Activated T-cell treated with anti-CD3 and anti-CD28 coated beads for 24 hours (primary cell): ENCODE data around the gene TEX10.
"Not testable (repeated sequence)": the region's sequence is repeated elsewhere in the genome, so short reads cannot be mapped to it uniquely, and the experiment has no call there.

Source experiments
- DNase-seq: peaks from one replicate; pipeline ENCODE4 v3.0.0-alpha.2; 2020; ENCODE audit warnings: low read depth

TEX10 gene

GRCh38 chr9:100346836-100347235 is 5.9 kb downstream of the TEX10 start:
- no peak for DNase-seq

- no peak for DNase-seq
Measured at GRCh38 chr9:100341889-100342288, 10.9 kb downstream of the TEX10 start.

- no peak for DNase-seq
Measured at GRCh38 chr9:100340224-100340623, 12.5 kb downstream of the TEX10 start.

GRCh38 chr9:100338736-100339135 is 14.0 kb downstream of the TEX10 start:
- DNase-seq: not testable (repeated sequence)

- DNase-seq: no peak
Measured at GRCh38 chr9:100324594-100325200, 28.0 kb downstream of the TEX10 start.

GRCh38 chr9:100322954-100323536 is 29.7 kb downstream of the TEX10 start:
- no peak for DNase-seq

- DNase-seq: no peak
Measured at GRCh38 chr9:100317706-100318105, 35.0 kb downstream of the TEX10 start.

GRCh38 chr9:100315561-100315960 is 37.2 kb downstream of the TEX10 start:
- no peak for DNase-seq

- DNase-seq: no peak
Measured at GRCh38 chr9:100309992-100310391, 42.8 kb downstream of the TEX10 start.

- DNase-seq: no peak
Measured at GRCh38 chr9:100308965-100309564, 43.7 kb downstream of the TEX10 start.

- DNase-seq: no peak
Measured at GRCh38 chr9:100307080-100307479, 45.7 kb downstream of the TEX10 start.

GRCh38 chr9:100306283-100306682 is 46.5 kb downstream of the TEX10 start:
- DNase-seq: no peak

GRCh38 chr9:100303747-100304146 is 49.0 kb downstream of the TEX10 start:
- DNase-seq: no peak

- no peak for DNase-seq
Measured at GRCh38 chr9:100298378-100298777, 54.4 kb downstream of the TEX10 start.

- no peak for DNase-seq
Measured at GRCh38 chr9:100296407-100296806, 56.3 kb downstream of the TEX10 start.

- no peak for DNase-seq
Measured at GRCh38 chr9:100295240-100295639, 57.5 kb downstream of the TEX10 start.

- DNase-seq: no peak
Measured at GRCh38 chr9:100294806-100295205, 57.9 kb downstream of the TEX10 start.

- no peak for DNase-seq
Measured at GRCh38 chr9:100294341-100294740, 58.4 kb downstream of the TEX10 start.

- DNase-seq: no peak
Measured at GRCh38 chr9:100292414-100292813, 60.3 kb downstream of the TEX10 start.

- no peak for DNase-seq
Measured at GRCh38 chr9:100290714-100291113, 62.0 kb downstream of the TEX10 start.

- DNase-seq: no peak
Measured at GRCh38 chr9:100287186-100287585, 65.6 kb downstream of the TEX10 start.

- DNase-seq: no peak
Measured at GRCh38 chr9:100286257-100286656, 66.5 kb downstream of the TEX10 start.

- DNase-seq: no peak
Measured at GRCh38 chr9:100285601-100286000, 67.1 kb downstream of the TEX10 start.

GRCh38 chr9:100285080-100285479 is 67.7 kb downstream of the TEX10 start:
- DNase-seq: no peak
